Measurements from ENCODE around the gene TMEM192. TPM values are rescaled to one million over a fixed set of nuclear protein-coding genes. Genes with fewer than 3 reads are reported as not detected.

Gene TMEM192
- total and polyA plus RNA-seq, 2 of the 8 experiments (the other 6 are each of a cell fraction or from before 2014, with no cell fraction given): 7.3 to 10.9 TPM

DNA sequence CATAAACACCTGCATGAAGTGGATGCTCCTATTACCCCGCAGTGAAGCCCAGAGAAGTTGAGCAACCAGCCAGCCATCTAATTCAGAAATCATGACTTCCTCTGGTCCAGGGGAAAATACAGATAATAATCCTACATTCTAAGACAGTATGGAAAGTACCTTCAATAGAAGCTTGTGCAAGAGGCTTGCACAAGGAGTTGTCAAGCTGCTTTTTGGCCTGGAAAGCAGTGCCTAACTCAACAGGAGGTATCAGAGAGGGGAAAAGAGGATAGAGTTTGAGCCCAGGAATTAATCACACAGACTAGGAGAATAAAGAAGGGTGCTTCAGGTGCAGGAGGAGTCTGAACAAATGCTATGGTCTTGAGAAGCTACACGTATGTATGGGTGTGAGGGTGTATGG, 26.7 kb downstream of the TMEM192 start:
- H4K8ac ChIP-seq (ENCODE audit: extremely low read depth, insufficient read depth, low read length): no peak overlapping the region
- no peak overlapping the region for H2BK5ac ChIP-seq (ENCODE audit: low read depth, low read length)
- FAIRE-seq: no peak
- ChIA-PET CTCF (ENCODE audit: partially characterized antibody) (interaction anchor here (1.0 to 2.7 kb wide), 3 partner anchors 9 to 152 kb away, joined by 3 to 14 read pairs (median 5); no protein-coding TSS in a partner anchor), POLR2A (ENCODE audit: partially characterized antibody) (no interaction called here)
- no peak overlapping the region for H3K9ac ChIP-seq (replicated peaks in 1 of 4; ENCODE audit: extremely low read depth in 1 of 4, low read depth in 3 of 4, low read length in 3 of 4)
- H2AK5ac ChIP-seq (ENCODE audit: low read depth, low read length): no peak overlapping the region
- no peaks in the 10 kb centered on the region for H3K4me1 ChIP-seq (replicated peaks in 1 of 4; ENCODE audit: control insufficient read depth in 3 of 4, insufficient read depth in 4 of 4, low read length in 3 of 4)
- H3K4me3 ChIP-seq (ENCODE audit: extremely low read depth in 1 of 4, insufficient read depth in 2 of 4, low read depth in 3 of 4, low read length in 4 of 4): no peak overlapping the region
- H3K18ac ChIP-seq (ENCODE audit: extremely low read depth, low read length): no peak overlapping the region
- H3K23me2 ChIP-seq (ENCODE audit: low read depth, low read length): no peaks in the 10 kb centered on the region
- H3K9me3 ChIP-seq (ENCODE audit: insufficient read depth in 2 of 2, low read depth in 1 of 2, low read length in 1 of 2): no peaks in the 10 kb centered on the region
- H3K79me2 ChIP-seq (ENCODE audit: control insufficient read depth in 1 of 2, insufficient read depth in 2 of 2, low read length in 2 of 2): no peaks in the 10 kb centered on the region
- no peak overlapping the region for H2BK15ac ChIP-seq (ENCODE audit: low read length)
- no peak overlapping the region for H3K27ac ChIP-seq (ENCODE audit: low read depth, low read length)
- H3K4me2 ChIP-seq (ENCODE audit: insufficient read depth in 1 of 2, low read depth in 2 of 2, low read length in 2 of 2): no peak overlapping the region
- no peaks in the 10 kb centered on the region for H3K27me3 ChIP-seq (replicated peaks in 1 of 4; ENCODE audit: control insufficient read depth in 3 of 4, extremely low read depth in 1 of 4, insufficient read depth in 3 of 4, low read length in 3 of 4)
- H3K79me1 ChIP-seq (ENCODE audit: low read depth, low read length): no peaks in the 10 kb centered on the region; the same call in 1 of the 2 replicates
- DNase-seq (ENCODE audit: low read depth in 1 of 2, low spot score in 2 of 2): no peak
- H4K20me1 ChIP-seq (replicated peaks in 1 of 2; ENCODE audit: control insufficient read depth in 1 of 2, insufficient read depth in 2 of 2, low read length in 2 of 2): no peaks in the 10 kb centered on the region
- H2BK12ac ChIP-seq (ENCODE audit: low read depth, low read length): no peak overlapping the region
- no peak overlapping the region for H3K4ac ChIP-seq (replicated peaks; ENCODE audit: insufficient read length, low read depth, low read length)
- H3K36me3 ChIP-seq (ENCODE audit: control insufficient read depth in 2 of 4, insufficient read depth in 4 of 4, low read length in 3 of 4): peaks cover 0 to 22% (median 2%) of the 10 kb centered on the region in 4 experiments; a peak in 4 of 8 replicates
- H4K5ac ChIP-seq (ENCODE audit: insufficient read length, low read depth, low read length): no peak overlapping the region
- no peak overlapping the region for H4K91ac ChIP-seq (replicated peaks; ENCODE audit: insufficient read length, low read length)
- no peak overlapping the region for H2BK20ac ChIP-seq (ENCODE audit: low read length)
- TF ChIP-seq CEBPB (IDR thresholded peaks at IDR 0.05; ENCODE audit: low read depth, low read length): no peak
- TF ChIP-seq TAF1 (IDR thresholded peaks at IDR 0.05; ENCODE audit: low read depth, low read length): no peak
- no peak for TF ChIP-seq ASH2L (IDR thresholded peaks at IDR 0.05; ENCODE audit: low read length)
- no peak for TF ChIP-seq TBP (IDR thresholded peaks at IDR 0.05; ENCODE audit: low read depth, low read length)
- TF ChIP-seq RFX5 (IDR thresholded peaks at IDR 0.05; ENCODE audit: borderline replicate concordance, low read depth, low read length): no peak
- TF ChIP-seq TEAD4 (IDR thresholded peaks at IDR 0.05; ENCODE audit: low read depth, low read length): no peak
- TF ChIP-seq NANOG (IDR thresholded peaks at IDR 0.05; ENCODE audit: insufficient read depth, low read depth, low read length, poor library complexity, severe bottlenecking): no peak
- TF ChIP-seq RNF2 (IDR thresholded peaks at IDR 0.05; ENCODE audit: borderline replicate concordance, low read depth, low read length, missing control alignments, poor library complexity, severe bottlenecking): no peak
- no peak for TF ChIP-seq SIN3A (conservative IDR thresholded peaks at IDR 0.05 in 1 of 2, IDR thresholded peaks at IDR 0.05 in 1 of 2; ENCODE audit: low read depth in 1 of 2, low read length in 2 of 2)
- TF ChIP-seq SP1 (IDR thresholded peaks at IDR 0.05; ENCODE audit: low read depth, low read length): no peak
- no peak for TF ChIP-seq BACH1 (IDR thresholded peaks at IDR 0.05; ENCODE audit: low read length)
- no peak overlapping the region for H3K23ac ChIP-seq (ENCODE audit: insufficient read length)
- H3K14ac ChIP-seq (ENCODE audit: insufficient read length): no peak overlapping the region
- no peak overlapping the region for H2BK120ac ChIP-seq (replicated peaks; ENCODE audit: low read depth, low read length)
- WGBS, 2 experiments (ENCODE audit: extremely low coverage in 1 of 2, insufficient coverage in 1 of 2, insufficient read length in 1 of 2, insufficient replicate concordance in 2 of 2, low coverage in 1 of 2, low lambda C conversion rate in 2 of 2, missing lambda C conversion rate in 1 of 2): 86% methylated on average over 2 of the region's 2 CpGs; no CpG with 5 or more reads in 1 of the 2 experiments
- no peak overlapping the region for H2AFZ ChIP-seq (ENCODE audit: low read length)
- H3K56ac ChIP-seq (replicated peaks; ENCODE audit: insufficient read length, low read depth, low read length): no peak overlapping the region

All from H1 (cell line).